Activated naive CD4-positive, alpha-beta T cell treated with anti-CD3 and anti-CD28 coated beads, Interleukin-2, amount 10 ng/mL, durations not matched to agents 5 hours and 36 hours (primary cell): ENCODE measurements around the gene GAB2. TPM values are rescaled to one million over a fixed set of nuclear protein-coding genes. Genes with fewer than 3 reads are reported as not detected.

ENCODE experiments used
- total RNA-seq, 2 experiments: library from RNA; stranded (reverse); gene quantifications; one replicate each; pipeline ENCODE4 v1.2.3, GENCODE V29; 2021

The GAB2 gene
- 10 to 100 TPM; 14.4 to 17.0 TPM for total RNA-seq

GRCh38 chr11:78417175-78417887 lies at the start of gene GAB2:
TSS of gene GAB2 (minus strand) at chr11:78417820. CDS start at chr11:78417720, 100 bp downstream.

GRCh38 chr11:78188286-78189173 lies 229.1 kb downstream of the GAB2 start, which contains the start of the genes KCTD21 and USP35:
TSS of gene KCTD21 (minus strand) at chr11:78188626. CDS start at chr11:78174554, 14,072 bp downstream.
TSS of gene USP35 (plus strand) at chr11:78188919. CDS start at chr11:78196246, 7,327 bp downstream.

Other genes starting within 250 kb of the GAB2 start
- 1 to 10 TPM; 9.5 to 9.7 TPM for gene KCTD21, start 229.2 kb downstream of the GAB2 start, total RNA-seq
- gene USP35, start 228.9 kb downstream of the GAB2 start, total RNA-seq = 10 to 100 TPM; 14.2 to 14.3 TPM
- gene NARS2, start 157.0 kb upstream of the GAB2 start, total RNA-seq = 10 to 100 TPM; 12.6 to 13.4 TPM